Measurements from ENCODE around the gene ASS1. TPM values are rescaled to one million over a fixed set of nuclear protein-coding genes. Genes with fewer than 3 reads are reported as not detected.

ASS1 gene
- total RNA-seq, 1 experiment from 2014 or later = 255 TPM

DNA sequence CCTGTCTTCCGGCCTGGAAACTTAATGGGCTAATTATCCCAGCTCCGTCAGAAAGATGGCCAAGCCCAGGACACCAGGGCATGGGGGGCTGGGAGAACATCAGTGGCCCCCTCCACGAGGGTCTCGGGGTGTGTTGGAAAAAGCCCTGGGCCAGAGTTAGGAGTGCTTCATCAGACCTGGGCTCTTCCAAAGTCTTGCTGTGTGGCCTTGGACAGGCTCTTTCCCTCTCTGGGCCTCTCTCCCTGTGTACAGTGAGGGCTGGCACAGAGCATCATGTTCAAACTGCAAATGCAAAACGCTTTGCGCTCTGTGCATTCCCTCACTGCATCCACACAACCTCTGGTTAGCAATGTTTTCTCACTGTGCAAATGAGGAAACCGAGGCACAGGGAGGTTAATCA, 48.3 kb downstream of the ASS1 start:
- Histone ChIP-seq H3K4me2 (no peak overlapping the region), H4K20me1 (ENCODE audit: insufficient read depth) (no peaks in the 10 kb centered on the region; the same call in 1 of the 2 replicates), H3K9me2 (ENCODE audit: insufficient read depth) (no peaks in the 10 kb centered on the region), H3K4me1 (replicated peaks; ENCODE audit: insufficient read depth) (no peaks in the 10 kb centered on the region), H3K4me3 (no peak overlapping the region), H3K9me3 (ENCODE audit: insufficient read depth, low read depth) (no peaks in the 10 kb centered on the region), H2AFZ (no peak overlapping the region), H3K27me3 (ENCODE audit: insufficient read depth, low read depth) (no peaks in the 10 kb centered on the region), H3K27ac (no peak overlapping the region), H3K36me3 (ENCODE audit: low read depth) (no peaks in the 10 kb centered on the region), H3F3A (ENCODE audit: insufficient read depth, low read depth) (no peaks in the 10 kb centered on the region), H3K79me2 (ENCODE audit: low read depth) (no peaks in the 10 kb centered on the region)
- intact Hi-C loops (cut with micrococcal nuclease; ENCODE audit: unreplicated experiment) = no loop called here
- CTCF ChIA-PET = no interaction called here
- POLR2A ChIA-PET (ENCODE audit: unreplicated experiment) = no interaction called here
- no peak for DNase-seq
- no peak for TF ChIP-seq EZH2 (IDR thresholded peaks at IDR 0.05; ENCODE audit: low read depth)
- TF ChIP-seq, protein P1, sequence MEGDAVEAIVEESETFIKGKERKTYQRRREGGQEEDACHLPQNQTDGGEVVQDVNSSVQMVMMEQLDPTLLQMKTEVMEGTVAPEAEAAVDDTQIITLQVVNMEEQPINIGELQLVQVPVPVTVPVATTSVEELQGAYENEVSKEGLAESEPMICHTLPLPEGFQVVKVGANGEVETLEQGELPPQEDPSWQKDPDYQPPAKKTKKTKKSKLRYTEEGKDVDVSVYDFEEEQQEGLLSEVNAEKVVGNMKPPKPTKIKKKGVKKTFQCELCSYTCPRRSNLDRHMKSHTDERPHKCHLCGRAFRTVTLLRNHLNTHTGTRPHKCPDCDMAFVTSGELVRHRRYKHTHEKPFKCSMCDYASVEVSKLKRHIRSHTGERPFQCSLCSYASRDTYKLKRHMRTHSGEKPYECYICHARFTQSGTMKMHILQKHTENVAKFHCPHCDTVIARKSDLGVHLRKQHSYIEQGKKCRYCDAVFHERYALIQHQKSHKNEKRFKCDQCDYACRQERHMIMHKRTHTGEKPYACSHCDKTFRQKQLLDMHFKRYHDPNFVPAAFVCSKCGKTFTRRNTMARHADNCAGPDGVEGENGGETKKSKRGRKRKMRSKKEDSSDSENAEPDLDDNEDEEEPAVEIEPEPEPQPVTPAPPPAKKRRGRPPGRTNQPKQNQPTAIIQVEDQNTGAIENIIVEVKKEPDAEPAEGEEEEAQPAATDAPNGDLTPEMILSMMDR (conservative IDR thresholded peaks at IDR 0.05) = no peak
- no TSS peak for BruUV-seq (replicated peaks)

DNA sequence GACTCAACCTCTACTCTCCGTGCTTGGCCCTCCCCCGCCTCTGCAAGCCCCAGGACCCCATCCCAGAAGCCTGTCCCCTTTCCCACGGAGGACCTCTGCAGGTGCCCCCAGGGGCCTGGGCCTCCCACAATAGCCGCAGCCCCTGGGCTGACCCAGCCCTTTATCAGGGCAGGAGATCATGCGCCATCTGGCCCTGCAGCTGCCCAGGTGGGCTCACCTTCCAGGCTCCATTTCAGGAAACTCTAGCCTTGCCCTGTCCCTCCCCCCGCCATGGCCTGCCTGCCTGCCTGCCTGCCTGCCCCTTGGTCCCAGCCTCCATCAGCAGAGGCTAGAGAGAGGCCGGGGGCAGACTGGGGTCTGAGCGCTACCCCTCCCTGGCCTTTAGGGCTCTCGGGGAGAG, 48.7 kb downstream of the ASS1 start:
- H3K79me2 ChIP-seq (ENCODE audit: low read depth) = no peaks in the 10 kb centered on the region
- H3K9me3 ChIP-seq (ENCODE audit: insufficient read depth, low read depth) = no peaks in the 10 kb centered on the region
- H3F3A ChIP-seq (ENCODE audit: insufficient read depth, low read depth) = peaks cover 2% of the 10 kb centered on the region; the same call in 1 of the 2 replicates
- no peak overlapping the region for H3K27ac ChIP-seq
- CTCF ChIA-PET = no interaction called here
- peaks cover 2% of the 10 kb centered on the region; the same call in 1 of the 2 replicates for H3K4me1 ChIP-seq (replicated peaks; ENCODE audit: insufficient read depth)
- no peak overlapping the region for H3K4me3 ChIP-seq
- BruUV-seq (replicated peaks) = no TSS peak
- H3K4me2 ChIP-seq = no peak overlapping the region
- TF ChIP-seq, protein P1 (conservative IDR thresholded peaks at IDR 0.05) = no peak
- no peak for TF ChIP-seq EZH2 (IDR thresholded peaks at IDR 0.05; ENCODE audit: low read depth)
- H3K36me3 ChIP-seq (ENCODE audit: low read depth) = no peaks in the 10 kb centered on the region
- no peak for DNase-seq
- no peaks in the 10 kb centered on the region; the same call in 1 of the 2 replicates for H4K20me1 ChIP-seq (ENCODE audit: insufficient read depth)
- no peaks in the 10 kb centered on the region for H3K27me3 ChIP-seq (ENCODE audit: insufficient read depth, low read depth)
- POLR2A ChIA-PET (ENCODE audit: unreplicated experiment) = no interaction called here
- H2AFZ ChIP-seq = no peak overlapping the region
- H3K9me2 ChIP-seq (ENCODE audit: insufficient read depth) = no peaks in the 10 kb centered on the region
- intact Hi-C loops (cut with micrococcal nuclease; ENCODE audit: unreplicated experiment) = no loop called here

DNA sequence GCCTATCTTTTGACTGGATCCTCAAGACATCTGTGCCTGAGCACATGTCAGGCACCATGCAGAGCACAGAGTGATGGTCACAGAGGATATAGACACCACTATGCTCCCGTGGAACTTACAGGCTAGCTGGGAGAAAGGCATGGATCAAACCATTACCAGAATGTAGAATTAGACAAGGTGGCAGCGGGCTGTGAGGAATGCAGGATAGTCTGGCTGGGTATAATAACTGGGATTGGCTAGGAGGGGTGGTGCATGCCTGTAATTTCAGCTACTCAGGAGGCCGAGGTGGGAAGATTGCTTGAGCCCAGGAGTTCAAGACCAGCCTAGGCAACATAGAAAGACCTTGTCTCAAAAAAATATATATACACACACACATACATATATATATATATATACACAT, 50.3 kb downstream of the ASS1 start:
- Histone ChIP-seq H3K9me3 (ENCODE audit: insufficient read depth, low read depth) (no peaks in the 10 kb centered on the region), H3F3A (ENCODE audit: insufficient read depth, low read depth) (peaks cover 16% of the 10 kb centered on the region; the same call in 1 of the 2 replicates), H3K9me2 (ENCODE audit: insufficient read depth) (no peaks in the 10 kb centered on the region), H3K4me2 (no peak overlapping the region), H3K36me3 (ENCODE audit: low read depth) (no peaks in the 10 kb centered on the region), H3K4me3 (no peak overlapping the region), H3K27ac (no peak overlapping the region), H2AFZ (no peak overlapping the region), H3K79me2 (ENCODE audit: low read depth) (no peaks in the 10 kb centered on the region), H4K20me1 (ENCODE audit: insufficient read depth) (no peaks in the 10 kb centered on the region; the same call in 1 of the 2 replicates), H3K4me1 (replicated peaks; ENCODE audit: insufficient read depth) (peaks cover 18% of the 10 kb centered on the region), H3K27me3 (ENCODE audit: insufficient read depth, low read depth) (no peaks in the 10 kb centered on the region)
- intact Hi-C loops (cut with micrococcal nuclease; ENCODE audit: unreplicated experiment) = no loop called here
- ChIA-PET POLR2A (ENCODE audit: unreplicated experiment) (no interaction called here), CTCF (no interaction called here)
- BruUV-seq (replicated peaks) = no TSS peak
- no peak for TF ChIP-seq EZH2 (IDR thresholded peaks at IDR 0.05; ENCODE audit: low read depth)
- TF ChIP-seq, protein P1 (conservative IDR thresholded peaks at IDR 0.05) = no peak
- DNase-seq = no peak

Data from PC-9 (cell line).